HG03064 (cell line): ENCODE measurements around the gene TPPP2.
"Not testable (repeated sequence)": the region's sequence is repeated elsewhere in the genome, so short reads cannot be mapped to it uniquely, and the experiment has no call there.

Experiments used
- ATAC-seq: cut with Tn5 transposase; IDR thresholded peaks from one replicate; pipeline ENCODE4 v1.9.1; 2021; ENCODE audit warnings: low read depth; ENCODE audit not compliant: unreplicated experiment

The TPPP2 gene

GRCh38 chr14:21029917-21030316, at the start of gene TPPP2:
TPPP2 (plus strand) TSS chr14:21030217; CDS start chr14:21030582, 365 bp downstream.
- ATAC-seq, result no peak

DNA sequence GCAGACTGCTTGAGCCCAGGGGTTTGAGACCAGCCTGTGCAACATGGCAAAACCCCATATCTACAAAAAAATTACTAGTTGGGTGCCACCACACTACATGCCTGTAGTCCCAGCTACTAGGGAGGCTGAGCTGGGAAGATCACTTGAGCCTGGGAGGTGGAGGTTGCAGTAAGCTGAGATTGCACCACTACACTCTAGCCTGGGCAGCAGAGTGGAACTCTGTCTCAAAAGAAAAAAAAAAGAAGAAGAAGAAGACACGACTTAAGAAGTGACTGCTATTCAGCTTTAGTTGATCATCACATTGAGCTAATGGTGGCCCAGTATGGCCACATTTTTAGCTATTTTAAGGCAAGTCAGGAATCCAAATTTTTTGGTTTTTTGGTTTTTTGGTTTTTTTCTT, 49.1 kb upstream of the TPPP2 start:
- no peak for ATAC-seq

- ATAC-seq, result no peak
Observed at GRCh38 chr14:20982646-20983369, 47.2 kb upstream of the TPPP2 start.

DNA sequence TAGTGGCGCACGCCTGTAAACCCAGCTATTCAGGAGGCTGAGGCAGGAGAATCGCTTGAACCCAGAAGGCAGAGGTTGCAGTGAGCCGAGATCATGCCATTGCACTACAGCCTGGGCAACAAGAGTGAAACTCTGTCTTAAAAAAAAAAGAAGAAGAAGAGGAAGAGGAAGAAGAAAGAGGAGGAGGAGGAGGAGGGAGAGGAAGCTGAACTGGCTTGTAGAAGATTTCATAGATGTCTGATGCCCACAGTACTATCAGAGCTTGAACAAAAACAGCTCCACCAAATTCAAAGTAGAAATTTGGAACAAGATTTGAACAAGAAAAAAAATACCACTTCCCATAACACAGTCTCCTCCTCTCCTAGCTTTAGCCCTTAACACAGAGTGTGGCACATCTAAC, 44.4 kb upstream of the TPPP2 start:
- ATAC-seq, result not testable (repeated sequence)

- ATAC-seq, result no peak
Observed at GRCh38 chr14:20986811-20987210, 43.2 kb upstream of the TPPP2 start.

DNA sequence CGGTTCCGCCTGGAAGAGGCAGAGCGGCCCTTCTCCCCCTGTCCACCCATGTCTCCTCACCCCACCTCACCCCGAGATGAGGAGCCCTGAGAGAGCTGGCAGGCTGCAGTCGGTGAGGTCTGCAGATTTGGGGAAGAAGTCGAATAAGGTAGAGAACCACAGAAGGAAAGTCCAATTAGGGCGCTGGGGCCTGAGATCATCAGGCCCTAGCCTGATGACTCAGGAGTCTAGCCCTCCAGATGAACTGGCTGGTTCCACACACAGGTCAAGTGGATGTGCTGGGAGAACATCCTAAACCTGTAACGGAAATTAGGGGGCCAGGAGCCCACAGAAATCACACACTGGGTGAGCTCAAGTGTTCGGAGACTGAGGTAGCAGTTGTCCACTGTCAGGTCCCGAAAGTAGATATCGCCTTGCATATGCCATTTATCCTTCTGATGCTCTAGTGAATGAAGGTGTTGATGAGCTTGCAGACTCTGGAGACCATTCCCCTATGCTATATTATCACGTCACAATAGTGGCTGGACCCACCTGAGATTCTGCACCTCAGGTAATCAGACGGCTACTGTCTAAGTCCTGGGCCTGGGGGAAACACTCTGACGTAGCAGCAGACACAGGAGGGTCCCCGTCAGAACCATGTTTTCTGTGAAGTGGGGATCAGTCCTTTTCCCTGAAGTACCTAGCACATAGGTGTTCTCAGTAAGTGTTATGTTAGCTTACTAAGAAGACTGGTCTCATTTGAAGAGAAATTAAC, 41.1 kb upstream of the TPPP2 start:
- ATAC-seq, result no peak

DNA sequence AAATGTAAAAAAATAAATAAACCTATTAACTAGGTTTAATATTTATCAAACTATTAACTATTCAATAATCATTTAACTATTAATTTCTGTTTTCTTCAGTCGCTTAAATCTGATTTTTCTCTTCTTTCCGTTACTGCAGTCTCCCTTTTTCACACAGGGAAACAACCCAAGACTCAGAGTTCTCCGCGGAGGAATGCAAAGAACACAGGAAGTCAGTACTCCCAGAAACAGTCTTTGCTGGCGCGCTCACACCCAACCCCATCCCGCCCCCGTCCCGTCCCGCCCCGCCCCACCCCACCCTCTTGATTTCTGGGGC, 40.6 kb upstream of the TPPP2 start:
- ATAC-seq, result no peak

- peak; percentile 96 for ATAC-seq
Observed at GRCh38 chr14:20989787-20990600, 40.0 kb upstream of the TPPP2 start, which contains the start of gene METTL17. METTL17 (plus strand) TSS chr14:20989980; CDS start chr14:20990003, 23 bp downstream.

DNA sequence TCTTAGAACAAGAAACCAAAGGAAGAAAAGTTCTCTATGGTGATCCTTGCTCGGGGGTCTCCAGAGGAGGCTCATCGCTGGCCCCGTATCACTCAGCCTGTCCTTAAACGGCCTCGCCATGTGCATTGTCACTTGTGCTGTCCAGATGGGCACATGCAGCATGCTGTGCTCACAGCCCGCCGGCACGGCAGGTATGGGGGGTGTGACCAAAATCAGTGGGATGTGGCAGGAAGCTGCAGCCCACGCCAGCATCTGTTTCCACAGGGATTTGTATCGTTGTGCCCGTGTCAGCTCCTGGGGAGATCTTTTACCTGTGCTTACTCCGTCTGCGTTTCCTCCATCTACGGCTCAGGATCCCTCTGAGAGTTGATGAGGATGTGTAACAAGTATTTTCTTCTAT, 33.5 kb upstream of the TPPP2 start:
- no peak for ATAC-seq

DNA sequence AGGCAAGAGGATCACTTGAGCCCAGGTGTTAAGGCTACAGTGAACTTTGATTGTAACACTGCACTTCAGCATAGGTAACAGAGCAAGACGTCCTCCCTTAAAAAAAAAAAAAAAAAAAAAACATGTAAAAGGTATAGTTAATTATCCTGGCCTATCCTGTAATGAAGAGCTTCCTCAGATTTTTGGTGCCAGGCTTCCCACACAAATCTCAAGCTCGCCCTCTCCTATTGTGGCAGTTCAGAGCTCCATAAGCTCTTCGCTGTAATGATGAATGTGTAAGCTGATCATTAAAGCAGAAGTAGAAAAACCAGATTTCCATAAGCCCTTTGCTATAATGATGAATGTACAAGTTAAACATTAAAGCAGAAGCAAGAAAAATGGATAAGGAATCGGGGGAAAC, 32.9 kb upstream of the TPPP2 start:
- no peak for ATAC-seq

DNA sequence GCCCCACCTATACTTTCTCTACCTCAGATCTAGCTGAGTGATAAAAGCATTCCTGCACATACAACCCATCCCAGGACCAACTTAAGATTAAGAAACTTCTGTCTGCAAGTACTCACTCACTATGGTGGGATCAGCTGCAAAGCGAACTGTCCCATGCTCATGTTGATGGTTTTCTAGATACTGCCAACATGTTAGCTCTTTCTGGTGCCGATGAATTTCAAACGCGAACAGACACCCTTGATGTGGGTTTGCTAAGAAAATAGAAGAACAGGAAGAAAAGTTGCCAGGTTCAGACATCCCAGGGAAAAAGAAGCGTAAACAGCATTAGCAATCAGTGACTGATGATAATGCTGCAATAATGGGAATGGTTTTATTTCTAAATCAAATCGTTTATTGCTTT, 32.5 kb upstream of the TPPP2 start:
- no peak for ATAC-seq

- ATAC-seq, result no peak
Observed at GRCh38 chr14:20998139-20998538, 31.9 kb upstream of the TPPP2 start.

- no peak for ATAC-seq
Observed at GRCh38 chr14:20998674-20999366, 31.2 kb upstream of the TPPP2 start, which contains the start of gene SLC39A2. SLC39A2 (plus strand) TSS chr14:20999293; CDS start chr14:20999447, 154 bp downstream.

- no peak for ATAC-seq
Observed at GRCh38 chr14:20999591-20999990, 30.4 kb upstream of the TPPP2 start.

DNA sequence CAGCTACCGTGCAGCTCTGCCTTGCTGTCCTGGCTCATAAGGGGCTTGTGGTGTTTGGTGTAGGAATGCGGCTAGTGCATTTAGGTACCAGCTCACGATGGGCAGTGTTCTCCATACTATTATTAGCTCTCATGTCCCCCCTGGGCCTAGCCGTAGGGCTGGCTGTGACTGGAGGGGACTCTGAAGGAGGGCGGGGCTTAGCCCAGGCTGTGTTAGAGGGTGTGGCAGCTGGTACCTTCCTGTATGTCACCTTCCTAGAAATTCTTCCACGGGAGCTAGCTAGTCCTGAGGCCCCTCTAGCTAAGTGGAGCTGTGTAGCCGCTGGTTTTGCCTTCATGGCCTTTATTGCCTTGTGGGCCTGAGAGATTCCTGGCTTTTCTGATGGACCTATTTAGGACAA, 28.8 kb upstream of the TPPP2 start:
- no peak for ATAC-seq

- ATAC-seq, result no peak
Observed at GRCh38 chr14:21003788-21004346, 26.1 kb upstream of the TPPP2 start.

DNA sequence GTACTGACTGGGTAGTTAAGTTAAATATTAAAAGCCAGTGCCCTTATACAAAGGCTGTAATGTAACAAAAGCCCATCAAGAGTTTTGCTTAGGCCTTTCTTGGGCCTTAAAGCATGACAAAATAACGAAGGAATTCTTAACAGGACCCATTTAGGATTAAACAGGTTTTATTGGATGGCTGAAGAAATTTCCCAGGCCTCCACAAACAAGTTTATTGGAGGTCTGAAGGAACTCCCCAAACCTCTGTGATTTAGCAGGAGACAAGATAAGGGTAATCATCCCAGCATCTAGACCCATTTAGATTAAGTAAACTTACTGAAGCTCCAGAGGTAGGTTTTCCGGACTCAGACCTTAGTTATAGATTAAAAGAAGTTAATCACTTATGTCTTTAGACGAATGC, 20.3 kb upstream of the TPPP2 start:
- not testable (repeated sequence) for ATAC-seq

DNA sequence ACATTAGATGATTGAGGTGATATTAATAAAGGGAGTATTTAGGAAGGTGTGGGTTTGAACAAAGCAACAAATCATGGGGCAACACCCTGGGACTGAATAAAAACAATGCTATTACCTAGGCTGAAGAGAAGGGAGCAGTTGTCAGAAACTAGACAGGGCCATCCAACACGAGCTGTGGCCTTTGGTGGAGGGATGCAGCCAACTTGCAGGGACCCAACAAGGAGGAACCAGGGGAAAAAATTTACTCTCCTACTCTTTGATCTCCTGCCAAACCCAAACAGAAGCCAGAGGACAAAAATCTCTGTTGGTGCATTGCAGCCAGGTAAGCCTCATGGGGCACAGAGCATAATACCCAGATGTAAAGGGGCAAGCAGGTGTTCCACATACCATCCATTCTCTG, 18.9 kb upstream of the TPPP2 start:
- ATAC-seq, result no peak

DNA sequence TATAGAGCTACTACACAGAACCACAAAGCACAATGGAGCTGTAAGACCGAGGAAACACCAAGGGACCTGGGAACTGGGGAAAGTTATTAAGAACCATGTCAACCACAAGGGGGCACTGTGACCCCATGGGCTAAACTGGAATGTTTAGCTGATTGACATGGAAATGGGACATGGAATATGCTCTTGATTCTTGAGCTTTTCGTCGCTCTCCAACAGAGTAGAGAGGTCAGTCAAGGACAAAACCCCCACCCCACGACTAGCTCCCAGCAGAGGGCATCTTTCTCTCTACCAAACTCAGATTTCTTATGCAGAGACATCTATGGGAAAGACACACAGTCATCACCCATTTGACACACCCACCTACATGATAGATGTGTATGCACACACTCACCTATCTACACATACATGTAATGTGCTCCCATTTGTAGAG, 15.2 kb upstream of the TPPP2 start:
- ATAC-seq, result no peak

GRCh38 chr14:21015312-21015711, 14.7 kb upstream of the TPPP2 start:
- no peak for ATAC-seq
